T-cell (primary cell): ENCODE results near the gene GBF1. TPM values are rescaled to one million over a fixed set of nuclear protein-coding genes. Genes with fewer than 3 reads are reported as not detected.
"Not testable (repeated sequence)": the region's sequence is repeated elsewhere in the genome, so short reads cannot be mapped to it uniquely, and the experiment has no call there.

Experiments used
- ATAC-seq, 4 experiments: fragments of 200-7000 bp in 3 of 4; fragments of 150-1000 bp in 1 of 4; cut with Tn5 transposase; replicated peaks in 1 of 4; 1 replicate in 3 of 4; 2 replicates in 1 of 4; pipeline ENCODE4 v1.10.0; 2021; ENCODE audit warnings: moderate library complexity in 3 of 4, mild to moderate bottlenecking in 2 of 4, moderate number of reproducible peaks in 1 of 4
- CTCF ChIA-PET, 2 donors: fragments of 300-600 bp; sonication (Branson Sonifier 250); formaldehyde crosslinking; loops; one replicate each; lab custom pipeline; 2022; ENCODE audit warnings: antibody characterized with exemption in 2 of 2; lab: Charles Lee
- POLR2A ChIA-PET, 2 donors: fragments of 300-600 bp; sonication (Branson Sonifier 250); formaldehyde crosslinking; loops; one replicate each; lab custom pipeline; 2022; ENCODE audit warnings: antibody characterized with exemption in 2 of 2; lab: Charles Lee
- DNase-seq, 35 experiments: peaks; one replicate each; pipeline versions ENCODE4 v3.0.0 to v3.0.0-alpha.2; 2013 to 2023
- H3K27ac ChIP-seq: one replicate; pipeline ENCODE4 v1.5.1; 2013; ENCODE audit warnings: low read length
- H3K27me3 ChIP-seq, 2 experiments: replicated peaks in 1 of 2; 1 replicate in 1 of 2; 2 replicates in 1 of 2; pipeline versions ENCODE4 v1.6.1 to v1.7.0; 2013; ENCODE audit warnings: low read length in 1 of 2, mixed read lengths in 1 of 2; ENCODE audit not compliant: control insufficient read depth in 2 of 2, insufficient read depth in 2 of 2; ENCODE audit errors: extremely low read depth in 1 of 2
- H3K36me3 ChIP-seq, 2 donors: 1 replicate in 1 of 2; 2 replicates in 1 of 2; pipeline versions ENCODE4 v1.6.1 to v1.7.0; 2013; ENCODE audit warnings: low read length in 1 of 2; ENCODE audit not compliant: control insufficient read depth in 2 of 2, insufficient read depth in 1 of 2; ENCODE audit errors: extremely low read depth in 1 of 2
- H3K4me1 ChIP-seq, 2 experiments: 1 replicate in 1 of 2; 2 replicates in 1 of 2; pipeline versions ENCODE4 v1.6.1 to v1.7.0; 2013; ENCODE audit warnings: low read length in 2 of 2, mixed read lengths in 1 of 2; ENCODE audit not compliant: insufficient read depth in 2 of 2, control insufficient read depth in 1 of 2; ENCODE audit errors: extremely low read depth in 1 of 2
- H3K4me3 ChIP-seq, 2 donors: 1 replicate in 1 of 2; 2 replicates in 1 of 2; pipeline versions ENCODE4 v1.5.1 to v1.7.0; 2013; ENCODE audit warnings: mild to moderate bottlenecking in 2 of 2, low read length in 1 of 2, moderate library complexity in 1 of 2; ENCODE audit not compliant: control insufficient read depth in 1 of 2; ENCODE audit errors: extremely low read depth in 1 of 2
- H3K9me3 ChIP-seq: 2 replicates; pipeline ENCODE4 v1.7.0; 2013
- H3K27ac Mint-ChIP-seq, 2 donors: one replicate each; pipeline ENCODE4 v1.8.0; 2020 to 2021; ENCODE audit warnings: mild to moderate bottlenecking in 2 of 2, mixed read lengths in 2 of 2
- H3K27me3 Mint-ChIP-seq, 2 donors: one replicate each; pipeline ENCODE4 v1.8.0; 2021 to 2022; ENCODE audit warnings: mixed read lengths in 2 of 2
- H3K36me3 Mint-ChIP-seq: one replicate; pipeline ENCODE4 v1.8.0; 2021; ENCODE audit warnings: mixed read lengths
- H3K4me1 Mint-ChIP-seq, 3 donors: one replicate each; pipeline ENCODE4 v1.8.0; 2020 to 2022; ENCODE audit warnings: mixed read lengths in 3 of 3, mild to moderate bottlenecking in 1 of 3
- H3K4me3 Mint-ChIP-seq, 3 donors: one replicate each; pipeline ENCODE4 v1.8.0; 2020 to 2022; ENCODE audit warnings: mild to moderate bottlenecking in 3 of 3, mixed read lengths in 3 of 3, moderate library complexity in 3 of 3
- H3K9me3 Mint-ChIP-seq, 3 donors: one replicate each; pipeline ENCODE4 v1.8.0; 2020 to 2022; ENCODE audit warnings: mixed read lengths in 3 of 3
- WGBS: methylation state at CpG from one replicate; pipeline ENCODE4 v1.1.5; 2013; ENCODE audit warnings: missing lambda C conversion rate; ENCODE audit not compliant: insufficient coverage; 5-methylcytosine and 5-hydroxymethylcytosine counted together
- total RNA-seq, 35 experiments: library from RNA in 6 of 35; stranded (reverse) in 6 of 35; fragments of 120-200 nt in 1 of 35; gene quantifications; one replicate each; pipeline versions ENCODE4 v1.2.1 to v1.2.4 and lab custom pipeline; 2013 to 2026

The GBF1 gene
- total RNA-seq, 5 donors from 2014 or later (not counting 1 experiment from before 2014, with no cell fraction given) = 37.2 to 41.1 (median 38.7) TPM

DNA sequence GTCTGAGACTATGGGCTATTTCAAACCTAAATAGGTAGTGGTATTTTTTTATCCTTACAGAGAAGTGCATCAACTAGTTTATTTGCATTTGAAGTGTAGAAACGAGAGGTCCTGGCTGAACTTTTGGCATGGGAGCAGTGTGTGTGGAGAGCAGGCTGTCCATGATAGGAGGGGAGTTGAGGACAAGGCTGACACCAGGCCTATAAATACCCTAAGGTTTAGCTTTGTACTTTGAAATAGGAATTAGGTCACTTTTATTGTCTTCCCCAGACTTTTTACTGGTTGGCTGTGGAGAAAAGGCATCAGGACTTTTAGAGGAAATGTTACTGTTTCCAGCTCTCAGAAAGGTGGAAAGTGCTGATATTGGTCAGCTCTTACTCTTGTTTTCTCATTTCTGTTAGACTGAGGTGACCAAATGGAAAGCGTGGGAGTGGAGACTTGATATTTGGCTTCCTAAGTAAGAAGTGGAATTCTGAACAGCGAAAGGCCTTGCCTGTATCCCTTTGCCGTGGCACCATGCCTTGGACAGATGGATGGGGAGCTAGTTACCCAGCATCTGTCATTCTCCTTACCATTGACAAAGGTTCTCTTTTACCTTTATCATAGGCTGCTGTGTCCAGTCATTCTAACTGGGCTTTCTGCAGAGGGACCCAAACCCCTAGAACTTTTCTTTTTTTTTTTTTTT, 46.0 kb downstream of the GBF1 start:
- Histone ChIP-seq H3K27me3 (no peaks in the 10 kb centered on the region), H3K36me3 (peaks cover 0 to 8% of the 10 kb centered on the region in 2 donors), H3K4me1 (no peaks in the 10 kb centered on the region), H3K27ac (no peak overlapping the region), H3K4me3 (no peak overlapping the region), H3K9me3 (no peaks in the 10 kb centered on the region)
- Mint-ChIP-seq H3K4me1 (peaks cover 4 to 24% (median 16%) of the 10 kb centered on the region in 3 donors), H3K36me3 (peaks cover 24% of the 10 kb centered on the region), H3K4me3 (no peak overlapping the region), H3K27me3 (no peaks in the 10 kb centered on the region), H3K9me3 (no peaks in the 10 kb centered on the region), H3K27ac (no peak overlapping the region)
- WGBS = no CpG with 5 or more reads among the region's 4 CpGs
- POLR2A ChIA-PET = no interaction called here
- ATAC-seq (no peak), DNase-seq (no peak)
- CTCF ChIA-PET = interaction anchor here in 1 of 2 donors (0.6 to 0.9 kb wide), 3 partner anchors 12 to 61 kb away, joined by 3 to 4 read pairs (median 3); no protein-coding TSS in a partner anchor

DNA sequence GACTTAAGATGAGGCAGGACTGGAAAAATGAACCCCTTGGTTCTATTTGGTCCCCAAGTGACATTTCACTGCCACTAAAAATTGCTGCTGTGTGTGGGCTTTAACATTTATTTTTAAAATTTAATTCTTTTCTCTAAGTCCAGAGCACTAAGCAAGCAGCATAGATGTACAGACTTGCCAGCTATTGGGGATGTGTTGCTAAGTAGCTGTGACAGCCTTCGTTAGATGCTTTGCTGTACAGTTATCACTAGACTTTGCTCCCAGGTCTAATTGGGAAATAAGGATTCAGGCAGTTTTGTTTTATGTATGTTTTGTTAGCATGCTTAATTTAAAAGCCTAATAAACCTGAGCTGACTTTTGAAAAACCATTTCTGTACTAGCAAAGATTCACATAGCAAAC, 51.8 kb downstream of the GBF1 start:
- H3K9me3 ChIP-seq = no peaks in the 10 kb centered on the region
- DNase-seq (no peak), ATAC-seq (no peak)
- H3K27me3 ChIP-seq = no peaks in the 10 kb centered on the region
- WGBS = no CpG with 5 or more reads among the region's 1 CpG
- peaks cover 19% of the 10 kb centered on the region for H3K36me3 Mint-ChIP-seq
- POLR2A ChIA-PET = no interaction called here
- H3K27me3 Mint-ChIP-seq = no peaks in the 10 kb centered on the region
- no peaks in the 10 kb centered on the region for H3K9me3 Mint-ChIP-seq
- H3K36me3 ChIP-seq = no peaks in the 10 kb centered on the region
- no peak overlapping the region for H3K4me3 ChIP-seq
- H3K4me3 Mint-ChIP-seq = no peak overlapping the region
- H3K4me1 ChIP-seq = peaks cover 2 to 4% of the 10 kb centered on the region in 2 experiments
- no peak overlapping the region for H3K27ac ChIP-seq
- no peak overlapping the region for H3K27ac Mint-ChIP-seq
- H3K4me1 Mint-ChIP-seq = peaks cover 11 to 18% (median 12%) of the 10 kb centered on the region in 3 donors
- CTCF ChIA-PET = interaction anchor here in 1 of 2 donors (0.5 to 0.6 kb wide), 3 partner anchors 8 to 139 kb away, joined by 3 to 6 read pairs (median 4); no protein-coding TSS in a partner anchor

DNA sequence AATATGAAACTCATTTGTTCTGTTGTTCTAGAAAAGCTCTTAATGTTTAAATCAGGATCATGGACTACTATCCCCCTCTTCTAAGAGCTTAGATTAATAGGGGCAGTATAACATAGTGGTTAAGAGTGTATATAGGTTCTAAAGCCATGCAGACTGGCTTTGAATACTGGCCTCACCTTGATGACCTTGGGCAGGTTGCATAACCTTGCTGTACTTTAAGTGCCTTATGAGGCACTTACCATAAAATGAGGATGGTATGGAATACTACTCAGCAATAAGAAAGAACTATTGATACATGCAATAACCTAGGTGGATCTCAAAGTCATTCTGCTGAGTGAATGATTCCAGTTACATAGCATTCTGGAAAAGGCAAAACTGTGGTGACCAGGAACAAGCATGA, 53.6 kb downstream of the GBF1 start:
- no peaks in the 10 kb centered on the region for H3K9me3 ChIP-seq
- H3K4me1 ChIP-seq = peaks cover 2 to 4% of the 10 kb centered on the region in 2 experiments
- Mint-ChIP-seq H3K9me3 (no peaks in the 10 kb centered on the region), H3K27ac (no peak overlapping the region), H3K4me1 (peaks cover 12 to 18% (median 15%) of the 10 kb centered on the region in 3 donors), H3K27me3 (no peaks in the 10 kb centered on the region), H3K36me3 (peaks cover 16% of the 10 kb centered on the region), H3K4me3 (no peak overlapping the region)
- ChIA-PET POLR2A (no interaction called here), CTCF (no interaction called here)
- H3K36me3 ChIP-seq = no peaks in the 10 kb centered on the region
- no peak overlapping the region for H3K4me3 ChIP-seq
- ATAC-seq (no peak), DNase-seq (no peak)
- no peak overlapping the region for H3K27ac ChIP-seq
- no peaks in the 10 kb centered on the region for H3K27me3 ChIP-seq

DNA sequence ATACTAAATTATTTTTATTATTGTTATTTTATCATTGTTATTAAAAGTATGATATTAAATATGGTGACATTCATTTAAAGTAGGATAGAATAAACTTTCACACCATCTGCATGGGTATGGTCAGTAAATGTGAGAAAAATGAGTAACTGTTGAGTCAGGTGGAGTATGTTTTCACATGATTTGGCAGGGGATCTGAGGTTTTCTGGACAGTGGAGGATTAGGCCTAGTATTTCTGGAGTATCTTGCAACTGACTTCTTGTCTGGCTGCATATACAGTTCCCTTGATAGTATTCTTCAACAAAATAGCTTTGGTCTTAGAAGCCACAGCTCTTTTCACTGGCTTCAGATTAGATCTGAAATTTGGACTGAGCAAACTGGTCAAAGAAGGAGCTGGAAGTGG, 54.5 kb downstream of the GBF1 start:
- ChIA-PET POLR2A (no interaction called here), CTCF (interaction anchor here in 1 of 2 donors (0.9 kb wide), 1 partner anchor 10 kb away, joined by 5 read pairs; no protein-coding TSS in a partner anchor)
- H3K4me1 Mint-ChIP-seq = peaks cover 15 to 18% (median 17%) of the 10 kb centered on the region in 3 donors
- Histone ChIP-seq H3K4me1 (peaks cover 2 to 4% of the 10 kb centered on the region in 2 experiments), H3K9me3 (no peaks in the 10 kb centered on the region), H3K36me3 (no peaks in the 10 kb centered on the region), H3K27ac (no peak overlapping the region), H3K4me3 (no peak overlapping the region), H3K27me3 (no peaks in the 10 kb centered on the region)
- peaks cover 15% of the 10 kb centered on the region for H3K36me3 Mint-ChIP-seq
- no peaks in the 10 kb centered on the region for H3K9me3 Mint-ChIP-seq
- no peak overlapping the region for H3K27ac Mint-ChIP-seq
- DNase-seq (no peak), ATAC-seq (no peak)
- no peak overlapping the region for H3K4me3 Mint-ChIP-seq
- H3K27me3 Mint-ChIP-seq = no peaks in the 10 kb centered on the region

- no peaks in the 10 kb centered on the region for H3K27me3 ChIP-seq
- Mint-ChIP-seq H3K27me3 (no peaks in the 10 kb centered on the region), H3K36me3 (peaks cover 10% of the 10 kb centered on the region), H3K4me3 (no peak overlapping the region), H3K4me1 (peaks cover 15 to 20% (median 18%) of the 10 kb centered on the region in 3 donors), H3K9me3 (no peaks in the 10 kb centered on the region), H3K27ac (no peak overlapping the region)
- ATAC-seq (no peak), DNase-seq (no peak)
- H3K36me3 ChIP-seq = no peaks in the 10 kb centered on the region
- H3K9me3 ChIP-seq = no peaks in the 10 kb centered on the region
- H3K4me1 ChIP-seq = peaks cover 2 to 4% of the 10 kb centered on the region in 2 experiments
- no peak overlapping the region for H3K4me3 ChIP-seq
- ChIA-PET POLR2A (no interaction called here), CTCF (interaction anchor here in 1 of 2 donors (0.9 kb wide), 1 partner anchor 9 kb away, joined by 5 read pairs; no protein-coding TSS in a partner anchor)
- WGBS = 40% methylated on average over 1 of the region's 4 CpGs
- no peak overlapping the region for H3K27ac ChIP-seq
Observed at GRCh38 chr10:102300278-102300843, 55.0 kb downstream of the GBF1 start.

DNA sequence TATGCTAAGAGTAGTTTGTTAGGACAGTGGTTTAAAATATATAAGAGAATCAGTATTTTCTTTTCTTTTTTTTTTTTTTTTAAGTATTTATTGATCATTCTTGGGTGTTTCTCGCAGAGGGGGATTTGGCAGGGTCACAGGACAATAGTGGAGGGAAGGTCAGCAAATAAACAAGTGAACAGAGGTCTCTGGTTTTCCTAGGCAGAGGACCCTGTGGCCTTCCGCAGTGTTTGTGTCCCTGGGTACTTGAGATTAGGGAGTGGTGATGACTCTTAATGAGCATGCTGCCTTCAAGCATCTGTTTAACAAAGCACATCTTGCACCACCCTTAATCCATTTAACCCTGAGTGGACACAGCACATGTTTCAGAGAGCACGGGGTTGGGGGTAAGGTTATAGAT, 55.6 kb downstream of the GBF1 start:
- DNase-seq, H3K9me3 ChIP-seq, H3K27ac Mint-ChIP-seq, POLR2A ChIA-PET, H3K4me3 ChIP-seq, H3K4me1 ChIP-seq, H3K9me3 Mint-ChIP-seq, H3K36me3 ChIP-seq, H3K27ac ChIP-seq, H3K27me3 Mint-ChIP-seq, CTCF ChIA-PET, ATAC-seq, H3K4me3 Mint-ChIP-seq, H3K27me3 ChIP-seq: not testable (repeated sequence)
- Mint-ChIP-seq H3K4me1 (peaks cover 15 to 20% (median 18%) of the 10 kb centered on the region in 3 donors), H3K36me3 (peaks cover 12% of the 10 kb centered on the region)
- no CpG with 5 or more reads among the region's 3 CpGs for whole genome bisulfite sequencing
